CD4-positive, alpha-beta T cell treated with Interleukin-10 for 1 hour (primary cell): ENCODE data around the gene RAB41.
"Not testable (repeated sequence)": the region's sequence is repeated elsewhere in the genome, so short reads cannot be mapped to it uniquely, and the experiment has no call there.

Experiments
- DNase-seq: peaks from one replicate; pipeline ENCODE4 v3.0.0-alpha.2; 2020

Gene RAB41

DNA sequence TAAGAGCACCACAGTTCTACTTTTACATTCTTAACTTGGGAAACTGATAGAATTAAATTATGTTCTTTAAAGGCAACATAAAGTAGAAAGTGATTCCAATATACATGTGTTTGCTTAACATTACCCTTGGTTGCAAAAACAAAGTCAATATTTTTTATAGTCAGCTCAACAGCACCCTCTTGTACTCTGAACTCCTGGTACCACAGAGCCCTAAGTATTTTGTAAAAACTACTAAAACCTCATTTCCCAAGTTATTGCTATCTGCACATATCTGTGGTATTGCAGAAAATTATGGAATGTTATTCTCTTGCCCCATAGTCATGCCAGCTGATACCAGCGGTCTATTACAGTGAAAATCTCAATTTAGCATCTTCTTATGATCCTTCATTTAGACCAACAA is 10.8 kb downstream of the RAB41 start:
- DNase-seq = no peak

GRCh38 chrX:70293621-70294020 is 11.6 kb downstream of the RAB41 start:
- DNase-seq = no peak

- DNase-seq = no peak
Observed at GRCh38 chrX:70301716-70302115, 19.7 kb downstream of the RAB41 start.

GRCh38 chrX:70313503-70313902 is 31.5 kb downstream of the RAB41 start:
- DNase-seq = no peak

- no peak for DNase-seq
Observed at GRCh38 chrX:70322784-70323183, 40.8 kb downstream of the RAB41 start.

GRCh38 chrX:70323628-70324027 is 41.7 kb downstream of the RAB41 start:
- DNase-seq = not testable (repeated sequence)

- DNase-seq = no peak
Observed at GRCh38 chrX:70324326-70324725, 42.4 kb downstream of the RAB41 start.

DNA sequence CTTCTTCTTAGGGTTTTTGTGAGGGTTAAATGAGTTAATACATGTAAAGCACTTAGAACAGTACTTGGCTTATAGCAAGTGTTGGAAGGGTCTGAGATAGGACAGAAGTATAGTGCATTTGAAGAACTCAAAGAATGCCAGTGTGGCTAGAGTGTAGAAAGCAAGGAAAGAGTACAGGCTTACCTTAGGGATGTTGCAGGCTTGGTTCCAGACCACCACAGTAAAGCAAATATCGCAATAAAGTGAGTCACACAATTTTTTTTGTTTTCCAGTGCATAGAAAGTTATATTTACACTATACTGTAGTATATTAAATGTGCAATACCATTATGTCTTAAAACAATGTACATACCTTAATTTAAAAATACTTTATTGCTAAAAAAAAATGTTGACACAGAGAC is 49.2 kb downstream of the RAB41 start:
- DNase-seq = no peak

DNA sequence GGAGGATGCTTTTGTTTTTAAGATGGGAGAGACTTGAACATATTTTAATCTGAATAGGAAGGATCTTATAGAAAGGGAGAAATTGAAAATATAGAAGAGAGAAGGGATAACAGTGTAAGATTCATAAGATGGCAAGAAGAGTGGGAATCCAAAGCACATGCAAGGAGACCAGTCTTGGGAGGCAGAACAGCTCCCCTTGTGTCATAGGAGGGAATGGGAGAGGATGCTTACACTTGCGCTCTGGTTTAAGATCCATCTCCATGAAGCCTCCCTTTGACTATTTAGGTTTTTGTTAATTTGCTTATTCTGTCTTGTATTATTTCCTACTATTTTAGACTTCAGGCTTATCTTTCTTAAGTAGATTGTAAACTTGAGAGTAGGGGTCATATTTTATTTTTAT is 50.6 kb downstream of the RAB41 start:
- DNase-seq = no peak
